NCI-H748 treated with DMSO at 0.1 percent for 48 hours (cell line): ENCODE measurements around the gene TMEM38A.
"Not testable (repeated sequence)": the region's sequence is repeated elsewhere in the genome, so short reads cannot be mapped to it uniquely, and the experiment has no call there.

Source experiments
- DNase-seq: peaks from one replicate; lab custom pipeline; 2025; lab: John Stamatoyannopoulos, UW

TMEM38A gene

DNA sequence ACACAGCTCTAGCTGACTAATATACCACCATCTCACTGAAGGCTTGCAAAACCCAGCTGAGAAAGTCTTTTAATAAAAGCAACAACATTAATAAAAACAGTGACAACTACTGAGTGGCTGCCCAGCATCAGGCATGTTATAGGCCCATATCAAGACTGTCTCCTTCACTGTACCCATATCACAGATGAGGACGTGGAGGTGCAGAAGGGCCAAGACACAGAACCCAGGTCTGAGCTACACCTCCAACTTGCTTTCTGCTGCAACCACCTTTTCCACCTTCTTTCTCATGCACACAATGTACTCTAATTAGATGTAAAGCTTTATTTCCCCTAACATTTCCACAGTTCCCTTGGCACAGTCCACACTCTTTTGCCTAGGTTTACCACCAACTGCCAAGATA lies 22.3 kb upstream of the TMEM38A start:
- no peak for DNase-seq

DNA sequence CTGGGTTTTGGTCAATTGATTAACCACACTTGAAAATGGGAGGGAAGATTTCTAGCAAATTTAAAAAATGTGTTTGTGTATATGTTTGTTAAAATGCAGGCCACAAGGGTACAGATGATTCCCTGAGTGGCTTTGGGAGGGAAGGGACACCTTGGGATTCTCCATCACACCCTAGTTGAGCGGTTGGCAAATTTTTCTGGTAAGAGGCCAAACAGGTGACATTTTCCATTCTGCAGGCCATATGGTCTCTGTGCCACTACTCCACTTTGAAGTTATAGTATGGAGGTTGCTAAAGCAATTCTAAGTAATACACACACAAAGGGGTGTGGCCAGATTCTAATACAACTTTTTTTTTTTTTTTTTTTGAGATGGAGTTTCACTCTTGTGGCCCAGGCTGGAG lies 20.0 kb upstream of the TMEM38A start:
- DNase-seq: no peak

DNA sequence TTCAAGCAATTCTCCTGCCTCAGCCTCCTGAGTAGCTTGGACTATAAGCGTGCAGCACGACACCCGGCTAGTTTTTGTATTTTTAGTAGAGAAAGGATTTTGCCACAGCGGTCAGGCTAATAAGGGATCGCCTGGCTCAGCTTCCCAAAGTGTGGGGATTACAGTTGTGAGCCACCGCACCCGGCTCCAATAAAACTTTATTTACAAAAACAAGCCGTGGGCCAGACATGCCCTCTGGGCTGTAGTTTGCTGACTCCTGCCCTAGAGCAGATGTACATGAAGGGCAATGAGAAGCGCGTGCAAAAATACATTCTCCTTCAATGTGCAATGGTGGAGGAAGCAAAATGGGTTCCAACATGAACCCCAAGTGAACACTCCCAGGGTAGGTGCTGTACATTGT lies 19.2 kb upstream of the TMEM38A start:
- no peak for DNase-seq

DNA sequence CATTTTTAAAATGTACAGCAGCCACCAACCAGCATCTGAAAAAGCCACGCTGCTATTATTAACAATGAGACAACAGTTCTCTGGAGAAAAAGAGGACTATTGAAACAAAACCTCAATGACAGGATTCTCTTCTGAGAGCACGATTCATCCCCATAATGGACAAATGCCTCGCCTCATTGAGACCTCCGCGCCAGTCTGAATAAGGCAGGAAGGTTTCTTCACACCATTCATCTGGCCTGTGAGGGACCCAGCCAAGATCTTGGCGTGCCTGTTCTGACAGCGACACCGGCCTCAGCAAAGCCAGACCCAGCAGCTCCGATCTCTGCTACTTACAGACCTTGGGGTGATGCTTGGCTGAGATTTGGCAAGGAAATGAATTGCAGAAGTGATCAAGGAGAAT lies 15.8 kb upstream of the TMEM38A start:
- no peak for DNase-seq

DNA sequence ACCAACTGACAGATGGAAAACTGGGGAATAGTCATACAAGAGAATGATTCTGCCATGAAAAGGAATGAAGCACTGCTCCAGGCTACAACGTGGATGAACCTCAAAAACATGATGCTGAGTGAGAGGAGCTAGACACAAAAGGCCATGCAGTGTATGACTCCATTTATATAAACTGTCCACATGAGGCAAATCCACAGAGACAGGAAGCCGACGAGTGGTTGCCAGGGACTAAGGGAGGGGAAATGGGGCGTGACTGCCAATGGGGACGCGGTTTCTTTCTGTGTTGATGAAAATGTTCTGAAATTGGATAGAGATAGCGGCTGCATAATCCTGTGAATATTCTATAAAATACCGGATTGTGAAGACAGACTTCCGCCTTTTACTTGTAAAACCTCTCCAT lies 11.2 kb upstream of the TMEM38A start:
- DNase-seq: no peak

DNA sequence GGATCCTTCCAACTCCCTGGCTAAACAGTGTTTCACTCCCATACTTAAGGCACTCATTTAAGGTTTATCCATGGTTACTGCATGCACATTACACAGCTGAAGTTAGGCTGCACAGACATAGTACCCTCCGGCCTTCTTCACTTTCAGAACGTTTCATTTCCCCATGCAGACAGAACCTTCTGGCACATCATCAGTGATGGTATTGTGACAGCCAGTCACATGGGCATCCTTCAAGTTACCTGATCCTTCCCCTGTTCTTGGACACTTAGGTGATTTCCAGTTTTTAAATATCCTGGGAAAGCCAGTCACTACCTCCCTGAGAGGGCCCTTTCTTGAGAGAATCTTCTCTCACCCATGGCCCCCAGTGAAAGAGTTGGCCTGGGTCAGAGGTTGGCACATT lies 10.1 kb upstream of the TMEM38A start:
- no peak for DNase-seq

DNA sequence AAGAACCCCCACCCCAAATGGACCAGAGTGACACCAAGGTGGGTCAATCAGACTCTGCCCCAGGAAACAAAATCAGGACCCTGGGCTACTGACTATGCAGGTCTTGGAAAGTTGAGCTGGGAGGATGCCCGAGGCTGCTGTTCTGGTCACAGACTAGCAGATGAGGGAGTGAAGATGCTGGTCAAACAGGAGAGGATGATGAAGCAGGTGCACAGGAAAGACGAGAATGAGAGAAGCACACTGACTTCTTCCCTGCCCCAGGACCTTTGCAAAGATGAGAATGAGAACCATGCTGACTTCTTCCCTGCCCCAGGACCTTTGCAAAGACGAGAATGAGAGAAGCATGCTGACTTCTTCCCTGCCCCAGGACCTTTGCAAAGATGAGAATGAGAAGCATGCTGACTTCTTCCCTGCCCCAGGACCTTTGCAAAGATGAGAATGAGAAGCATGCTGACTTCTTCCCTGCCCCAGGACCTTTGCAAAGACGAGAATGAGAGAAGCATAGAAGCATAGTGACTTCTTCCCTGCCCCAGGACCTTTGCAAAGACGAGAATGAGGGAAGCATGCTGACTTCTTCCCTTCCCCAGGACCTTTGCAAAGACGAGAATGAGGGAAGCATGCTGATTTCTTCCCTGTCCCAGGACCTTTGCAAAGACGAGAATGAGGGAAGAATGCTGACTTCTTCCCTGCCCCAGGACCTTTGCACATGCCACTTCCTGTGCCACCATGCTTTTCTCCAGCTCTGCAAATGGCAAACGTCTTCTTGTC lies 9.3 kb upstream of the TMEM38A start:
- DNase-seq: not testable (repeated sequence)

DNA sequence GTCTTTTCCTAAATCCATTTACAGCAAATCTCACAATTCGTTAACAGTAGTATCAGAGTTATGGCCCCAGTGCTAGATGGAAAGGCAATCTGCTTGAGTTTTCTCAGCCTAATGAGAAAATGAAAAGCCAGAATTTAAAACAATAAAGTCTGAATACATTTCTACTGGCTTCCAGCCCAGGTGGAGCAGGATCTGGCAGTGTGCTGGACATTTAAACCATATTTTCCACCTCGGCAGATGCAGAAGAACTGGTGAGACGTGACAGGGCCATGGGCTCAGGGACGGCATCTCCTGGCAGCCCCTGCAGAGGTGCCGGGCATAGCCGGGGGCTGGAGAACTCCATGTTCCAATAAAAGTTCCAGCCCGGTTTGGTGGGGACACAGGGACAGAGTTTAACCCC lies 8.1 kb upstream of the TMEM38A start:
- DNase-seq: no peak

DNA sequence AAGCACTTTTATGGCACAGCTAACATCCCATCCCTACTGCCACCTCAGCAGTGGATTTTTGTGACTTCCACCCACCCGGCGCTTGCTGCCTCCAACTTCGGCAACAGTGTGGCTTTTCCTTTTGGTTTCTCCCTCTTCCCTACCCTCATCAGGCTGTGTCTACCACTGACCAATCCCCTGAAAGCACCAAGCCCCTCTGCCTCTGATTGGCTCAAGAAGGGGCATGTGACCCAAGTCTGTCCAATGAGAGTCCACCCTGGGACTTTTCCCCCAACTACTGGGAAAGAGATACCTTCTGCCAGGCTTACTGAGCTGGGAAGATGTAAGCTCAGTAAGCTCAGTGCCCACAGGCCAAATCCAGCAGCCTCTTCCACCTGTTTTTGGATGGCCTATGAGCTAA lies 6.8 kb upstream of the TMEM38A start:
- DNase-seq: no peak

DNA sequence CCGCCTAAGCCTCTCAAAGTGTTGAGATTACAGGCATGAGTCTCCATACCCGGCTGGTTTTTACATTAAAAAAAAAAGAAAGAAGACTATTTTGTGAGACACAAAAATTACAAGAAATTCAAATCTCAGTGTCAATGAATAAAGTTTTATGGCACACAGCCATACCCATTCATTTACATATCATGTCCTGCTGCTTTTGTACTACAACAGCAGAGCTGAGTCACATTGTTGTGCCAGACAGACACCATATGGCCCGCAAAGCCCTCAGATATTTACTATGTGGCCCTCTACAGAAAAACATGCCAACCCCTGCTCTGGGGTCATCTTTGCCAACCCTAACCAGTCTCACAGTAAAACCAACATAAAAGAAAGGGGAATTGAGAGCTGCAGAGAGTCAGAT lies 6.3 kb upstream of the TMEM38A start:
- DNase-seq: no peak

DNA sequence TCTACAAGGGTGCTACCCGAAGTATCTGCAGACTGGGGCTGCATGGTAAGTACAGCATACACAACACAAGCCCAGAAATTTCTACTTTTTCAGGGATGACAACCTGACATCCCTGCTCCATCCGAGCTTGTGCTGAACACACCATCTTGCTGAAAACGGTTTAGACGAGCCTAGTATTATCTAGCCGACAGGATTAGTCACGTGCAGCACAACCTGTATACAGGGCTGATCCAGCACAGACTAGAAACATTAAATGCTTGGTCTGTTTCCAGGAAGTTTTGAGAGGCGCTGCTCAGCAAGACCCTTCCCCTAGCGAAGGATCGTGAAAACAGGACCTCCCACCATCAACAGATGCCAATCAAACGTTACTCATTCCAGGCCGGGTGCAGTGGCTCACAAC lies 5.2 kb upstream of the TMEM38A start:
- no peak for DNase-seq

DNA sequence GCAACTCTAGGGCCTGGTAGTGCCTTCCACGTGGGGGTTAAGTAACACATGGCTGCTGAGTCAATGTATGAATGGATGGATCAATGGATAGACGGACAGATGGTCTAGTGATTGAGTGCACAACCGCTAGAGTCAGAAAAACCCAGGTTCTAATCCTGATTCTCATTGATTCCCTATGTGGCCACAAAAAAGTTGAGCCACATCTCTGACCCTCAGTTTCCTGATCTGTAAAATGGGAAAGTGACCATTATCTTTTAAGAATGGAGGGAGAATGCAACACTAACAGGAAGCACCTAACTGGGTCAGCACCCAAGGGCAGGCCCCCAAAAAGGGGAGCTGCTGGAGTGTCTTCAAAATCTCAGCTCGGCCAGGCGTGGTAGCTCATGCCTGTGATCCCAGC lies 3.6 kb upstream of the TMEM38A start:
- DNase-seq: no peak

DNA sequence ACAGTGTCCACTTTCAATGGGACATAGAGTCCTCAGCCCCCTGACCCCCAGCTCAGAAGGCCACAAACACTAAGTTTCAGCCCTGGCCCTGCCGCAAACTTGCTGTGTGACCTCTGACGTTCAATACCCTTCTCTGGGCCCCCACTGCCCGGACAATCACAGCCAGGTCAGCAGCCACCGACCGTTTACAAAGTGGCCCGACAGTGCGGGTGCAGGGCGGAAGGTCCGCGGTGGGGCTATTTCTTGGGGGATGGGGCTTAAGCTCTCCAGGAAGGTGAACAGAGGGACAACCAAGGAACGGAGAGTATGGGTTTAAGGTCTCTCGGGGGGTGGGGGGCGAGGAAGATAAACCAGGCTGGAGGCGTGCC lies 1.5 kb upstream of the TMEM38A start:
- DNase-seq: no peak

DNA sequence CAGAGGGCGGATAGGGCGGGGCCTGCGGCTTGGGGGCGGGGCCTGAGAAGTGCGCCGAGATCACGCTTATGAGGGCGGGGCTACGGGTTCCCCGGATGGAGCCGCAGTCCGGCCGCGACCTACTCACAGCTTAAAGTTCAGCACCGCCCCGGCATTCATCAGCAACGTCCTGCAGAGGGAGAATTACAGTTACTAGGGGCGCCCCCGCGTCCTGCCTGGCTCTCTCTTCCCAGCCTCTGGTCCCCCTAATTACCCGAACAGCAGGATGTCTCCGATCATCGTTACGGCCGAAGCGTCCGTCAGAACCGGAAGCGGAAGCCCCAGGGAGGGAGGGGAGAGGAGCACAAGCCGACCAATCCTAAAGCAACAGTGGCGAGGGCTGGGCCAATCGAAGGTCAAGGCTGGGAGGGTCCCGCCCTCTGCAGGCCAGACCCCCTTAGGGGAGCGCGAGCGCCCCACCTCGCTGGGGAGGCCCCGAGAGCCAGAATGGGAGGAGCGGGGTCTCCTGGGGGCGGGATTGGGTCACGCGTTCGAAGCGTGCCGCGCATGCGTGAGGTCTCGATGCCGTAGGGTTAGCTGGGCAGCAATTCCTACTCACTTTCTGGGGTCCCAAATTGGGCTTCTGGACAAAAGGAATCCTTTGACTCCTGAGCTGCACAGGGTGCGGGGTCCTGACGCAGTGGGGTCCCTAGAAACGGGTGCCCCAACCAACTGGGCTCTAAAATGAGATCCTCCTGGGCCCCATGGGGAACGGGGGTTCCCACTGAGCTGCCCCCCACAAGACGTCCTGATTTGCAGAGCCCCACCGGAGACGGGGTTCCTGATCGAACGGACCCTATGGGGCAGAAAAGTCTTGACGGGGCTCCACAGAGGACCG lies 869 bp upstream of the TMEM38A start, which contains the start of gene SMIM7:
Gene SMIM7 (minus strand): TSS at position 313 of the 877 bp plus-strand sequence. CDS start 34 bp downstream, at position 279.
- DNase-seq: peak; percentile 88

DNA sequence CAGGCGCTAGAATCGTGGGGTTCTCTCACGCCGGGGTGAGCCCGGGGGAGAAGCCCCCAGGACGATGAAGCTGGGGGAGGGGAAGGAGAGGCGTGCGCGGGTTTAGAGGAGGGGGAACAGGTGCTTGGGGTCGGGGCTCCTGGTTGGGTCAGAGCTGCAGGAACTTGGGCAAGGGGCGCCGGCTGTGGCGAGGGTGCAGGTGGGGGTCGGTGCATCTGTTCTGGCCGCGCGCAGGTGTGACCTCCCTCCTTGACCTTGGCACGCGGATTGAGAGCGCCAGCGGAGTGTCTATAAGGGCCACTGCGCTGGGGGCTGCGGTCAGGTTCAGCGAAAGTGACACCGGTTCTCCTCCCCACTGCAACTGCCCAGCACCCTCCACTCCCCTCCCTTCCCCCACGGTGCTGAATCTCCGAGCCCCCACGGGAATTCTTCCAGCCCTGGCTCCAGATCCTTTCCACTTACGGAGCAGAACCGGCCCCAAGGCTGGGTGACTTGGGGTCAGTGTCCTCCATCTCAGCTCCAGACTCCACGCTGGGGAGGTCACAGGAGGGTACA lies 618 bp downstream of the TMEM38A start:
- no peak for DNase-seq

DNA sequence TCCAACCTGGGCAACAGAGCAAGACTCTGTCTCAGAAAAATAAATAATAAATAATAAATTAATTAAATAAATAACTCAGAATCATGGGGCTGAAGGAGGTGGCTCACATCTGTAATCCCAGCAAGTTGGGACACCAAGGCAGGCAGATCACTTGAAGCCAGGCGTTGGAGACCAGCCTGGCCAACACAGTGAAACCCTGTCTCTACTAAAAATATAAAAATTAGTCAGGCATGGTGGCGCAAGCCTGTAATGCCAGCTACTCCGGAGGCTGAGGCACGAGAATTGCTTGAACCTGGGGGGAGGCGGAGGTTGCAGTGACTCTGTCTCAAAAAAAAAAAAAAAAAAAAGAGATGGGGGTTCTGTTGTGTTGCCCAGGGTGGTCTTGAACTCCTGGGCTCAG lies 7.2 kb downstream of the TMEM38A start:
- DNase-seq: no peak

DNA sequence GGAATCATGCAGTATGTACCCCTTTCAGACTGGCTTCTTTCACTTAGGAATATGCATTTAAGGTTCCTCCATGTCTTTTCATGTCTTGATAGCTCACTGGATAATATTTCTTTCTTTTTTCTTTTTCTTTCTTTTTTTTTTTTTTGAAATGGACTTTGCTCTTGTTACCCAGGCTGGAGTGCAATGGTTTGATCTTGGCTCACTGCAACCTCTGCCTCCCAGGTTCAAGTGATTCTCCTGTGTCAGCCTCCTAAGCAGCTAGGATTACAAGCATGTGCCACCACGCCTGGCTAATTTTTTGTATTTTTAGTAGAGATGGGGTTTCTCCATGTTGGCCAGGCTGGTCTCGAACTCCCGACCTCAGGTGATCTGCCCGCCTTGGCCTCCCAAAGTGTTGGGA lies 7.8 kb downstream of the TMEM38A start:
- DNase-seq: not testable (repeated sequence)

DNA sequence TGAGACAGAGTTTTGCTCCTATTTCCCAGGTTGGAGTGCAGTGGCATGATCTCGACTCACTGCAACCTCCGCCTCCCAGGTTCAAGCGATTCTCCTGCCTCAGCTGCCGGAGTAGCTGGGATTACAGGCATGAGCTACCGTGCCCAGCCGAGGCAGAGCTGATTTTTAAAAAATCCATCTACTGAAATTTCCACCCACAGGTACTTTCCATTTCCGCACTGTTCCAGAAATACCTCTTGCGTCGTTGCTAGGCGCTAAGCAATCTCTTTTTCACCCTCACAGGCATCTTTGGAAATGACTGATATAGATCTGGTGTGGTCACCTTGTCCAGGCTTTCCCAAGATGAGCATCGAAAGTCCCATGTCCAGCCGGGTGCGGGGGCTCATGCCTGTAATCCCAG lies 9.4 kb downstream of the TMEM38A start:
- DNase-seq: no peak

DNA sequence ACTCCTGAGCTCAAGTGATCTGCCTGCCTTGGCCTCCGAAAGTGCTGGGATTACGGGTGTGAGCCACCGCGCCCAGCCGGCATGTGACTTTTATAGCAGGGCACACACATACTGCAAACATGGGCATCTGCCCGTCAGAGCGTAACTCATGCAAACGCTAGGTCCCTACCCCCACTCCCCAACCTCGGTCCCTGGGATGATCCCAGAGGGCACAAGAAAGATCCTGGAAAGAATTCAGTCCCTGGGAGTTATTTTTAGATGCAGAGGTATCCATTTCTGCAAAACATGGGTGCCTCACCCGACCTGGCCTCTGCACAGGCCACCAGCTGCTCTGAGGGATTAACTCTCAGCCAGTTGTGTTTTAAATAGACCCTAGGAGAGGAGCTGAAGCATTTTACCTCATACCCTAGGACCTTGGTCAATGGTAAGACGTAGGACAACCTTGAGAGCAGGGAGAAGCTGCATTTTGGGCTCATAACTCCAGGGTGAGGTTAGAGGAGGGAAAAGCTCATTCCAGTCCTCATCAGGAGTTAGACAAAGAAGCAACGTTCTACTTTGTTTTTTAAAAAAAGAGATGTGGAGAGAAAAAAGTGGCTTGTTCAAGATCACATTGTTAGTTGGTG lies 10.8 kb downstream of the TMEM38A start:
- no peak for DNase-seq

DNA sequence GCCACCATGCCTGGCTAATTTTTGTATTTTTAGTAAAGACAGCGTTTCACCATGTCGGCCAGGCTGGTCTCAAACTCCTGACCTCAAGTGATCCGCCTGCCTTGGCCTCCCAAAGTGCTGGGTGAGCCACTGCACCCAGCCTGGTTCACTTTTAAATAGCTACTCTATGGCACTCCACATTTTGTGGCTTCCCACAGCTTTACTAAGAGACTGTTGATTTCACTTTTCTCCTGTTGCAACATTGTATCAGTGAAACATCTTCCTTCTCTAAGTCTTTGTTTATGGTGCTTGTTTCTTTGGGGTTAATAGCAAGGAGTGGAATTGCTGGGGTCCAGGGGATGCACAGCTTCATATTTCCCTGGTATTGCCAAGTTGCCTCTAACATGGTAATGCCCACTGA lies 12.3 kb downstream of the TMEM38A start:
- DNase-seq: no peak

DNA sequence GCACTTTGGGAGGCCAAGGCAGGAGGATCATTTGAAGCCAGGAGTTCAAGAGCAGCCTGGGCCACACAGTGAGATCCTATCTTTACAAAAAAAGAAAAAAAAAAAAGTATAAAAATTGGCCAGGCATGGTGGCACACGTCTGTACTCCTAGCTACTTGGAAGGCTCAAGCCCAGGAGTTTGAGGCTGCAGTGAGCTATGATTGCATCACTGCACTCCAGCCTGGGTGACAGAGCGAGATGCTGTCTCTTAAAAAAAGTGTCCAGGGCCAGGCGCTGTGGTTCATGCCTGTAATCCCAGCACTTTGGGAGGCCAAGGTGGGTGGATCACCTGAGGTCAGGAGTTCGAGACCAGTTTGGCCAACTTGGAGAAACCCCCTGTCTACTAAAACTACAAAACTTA lies 12.9 kb downstream of the TMEM38A start:
- DNase-seq: not testable (repeated sequence)

DNA sequence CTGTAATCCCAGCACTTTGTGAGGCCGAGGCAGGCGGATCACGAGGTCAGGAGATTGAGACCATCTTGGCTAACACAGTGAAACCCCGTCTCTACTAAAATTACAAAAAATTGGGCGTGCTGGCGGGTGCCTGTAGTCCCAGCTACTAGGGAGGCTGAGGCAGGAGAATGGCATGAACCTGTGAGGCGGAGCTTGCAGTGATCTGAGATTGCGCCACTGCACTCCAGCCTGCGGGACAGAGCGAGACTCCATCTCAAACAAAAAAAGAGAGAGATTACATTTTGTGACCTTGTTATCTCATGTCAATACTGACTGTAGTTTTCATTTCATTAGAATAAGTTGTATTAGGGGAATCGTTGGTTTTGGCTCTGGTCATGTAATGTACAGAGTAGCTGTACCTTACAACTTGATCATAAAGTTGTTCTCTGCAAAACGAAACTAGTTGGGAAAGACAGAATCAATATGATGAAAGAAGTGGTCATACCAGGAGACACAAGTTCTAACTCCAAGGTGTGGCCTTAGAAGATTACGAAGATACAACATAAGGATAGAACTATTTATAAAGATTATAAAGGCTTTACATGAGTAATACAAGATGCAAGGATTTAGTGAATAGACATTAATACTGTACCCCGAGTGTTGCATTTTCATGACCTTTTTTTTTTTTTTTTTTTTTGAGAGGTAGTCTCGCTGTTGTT lies 15.3 kb downstream of the TMEM38A start:
- no peak for DNase-seq
